Measurements from ENCODE around the gene TAF1B.

- TF ChIP-seq CTCF (conservative IDR thresholded peaks at IDR 0.05; ENCODE audit: low read depth, low read length) (no peak), EZH2 (IDR thresholded peaks at IDR 0.05; ENCODE audit: borderline replicate concordance, low read depth, low read length, poor library complexity, severe bottlenecking) (no peak)
Observed at GRCh38 chr2:9836074-9836473, 7.2 kb upstream of the TAF1B start.
